OCI-LY1 (cell line): ENCODE measurements around the gene PDZD7.

ENCODE experiments used
- H2AFZ ChIP-seq: fragments of 200-600 bp; sonication (generic), shearing (Covaris generic); 2 replicates; pipeline ENCODE4 v1.6.0; 2014; ENCODE audit warnings: antibody characterized with exemption, mild to moderate bottlenecking, low read length
- H3F3A ChIP-seq: fragments of 200-600 bp; sonication (generic), shearing (Covaris generic); 2 replicates; pipeline ENCODE4 v1.6.0; 2014; ENCODE audit warnings: mild to moderate bottlenecking, antibody characterized with exemption, low read length, moderate library complexity; ENCODE audit not compliant: insufficient read depth
- H3K27ac ChIP-seq: fragments of 200-600 bp; sonication (generic); 2 replicates; pipeline ENCODE4 v1.5.1; 2014; ENCODE audit warnings: low read length, mixed run types, mild to moderate bottlenecking, low read depth; ENCODE audit not compliant: poor library complexity, severe bottlenecking
- H3K27me3 ChIP-seq: fragments of 200-600 bp; sonication (generic); 2 replicates; pipeline ENCODE4 v1.6.0; 2014; ENCODE audit warnings: antibody characterized with exemption, mild to moderate bottlenecking, low read length, moderate library complexity; ENCODE audit not compliant: insufficient read depth
- H3K36me3 ChIP-seq: fragments of 200-600 bp; sonication (generic); 2 replicates; pipeline ENCODE4 v1.6.1; 2014; ENCODE audit warnings: mild to moderate bottlenecking, antibody characterized with exemption, low read length, moderate library complexity, mixed read lengths; ENCODE audit not compliant: insufficient read depth
- H3K4me1 ChIP-seq: fragments of 200-600 bp; sonication (generic); 2 replicates; pipeline ENCODE4 v1.5.1; 2014; ENCODE audit warnings: mild to moderate bottlenecking, low read length, moderate library complexity; ENCODE audit not compliant: insufficient read depth, severe bottlenecking
- H3K4me2 ChIP-seq: fragments of 200-600 bp; sonication (generic), shearing (Covaris generic); 2 replicates; pipeline ENCODE4 v1.6.1; 2014; ENCODE audit warnings: low read length
- H3K4me3 ChIP-seq: fragments of 200-600 bp; sonication (generic); 2 replicates; pipeline ENCODE4 v1.5.1; 2014; ENCODE audit warnings: low read length, low read depth, mild to moderate bottlenecking, mixed read lengths; ENCODE audit not compliant: poor library complexity, severe bottlenecking
- H3K79me2 ChIP-seq: fragments of 200-600 bp; shearing (Covaris generic); 2 replicates; pipeline ENCODE4 v1.6.1; 2016; ENCODE audit warnings: mixed run types, low read length, mixed read lengths; ENCODE audit not compliant: insufficient read depth
- H3K9ac ChIP-seq: fragments of 200-600 bp; sonication (generic), shearing (Covaris generic); 2 replicates; pipeline ENCODE4 v1.6.1; 2014; ENCODE audit warnings: mild to moderate bottlenecking, low read length, mixed read lengths
- H3K9me2 ChIP-seq: fragments of 200-600 bp; sonication (generic), shearing (Covaris generic); 2 replicates; pipeline ENCODE4 v1.6.1; 2014; ENCODE audit warnings: low read depth, mild to moderate bottlenecking, low read length, mixed read lengths
- H3K9me3 ChIP-seq: fragments of 200-600 bp; shearing (Covaris generic); 2 replicates; pipeline ENCODE4 v1.6.1; 2014; ENCODE audit warnings: low read length, mixed read lengths
- H4K20me1 ChIP-seq: fragments of 200-600 bp; sonication (generic), shearing (Covaris generic); 2 replicates; pipeline ENCODE4 v1.6.0; 2016; ENCODE audit warnings: mild to moderate bottlenecking, low read length; ENCODE audit not compliant: insufficient read depth
- CTCF ChIP-seq: fragments of 200-600 bp; sonication (generic), shearing (Covaris generic); IDR thresholded peaks from 2 replicates; pipeline ENCODE4 v1.5.1; 2017; ENCODE audit warnings: mild to moderate bottlenecking, antibody characterized with exemption, low read length, moderate library complexity, mixed read lengths
- EZH2 ChIP-seq: fragments of 200-600 bp; sonication (generic), shearing (Covaris generic); IDR thresholded peaks from 2 replicates; pipeline ENCODE4 v1.8.0; 2017; ENCODE audit warnings: borderline replicate concordance, mixed run types, mild to moderate bottlenecking, antibody characterized with exemption, low read length, moderate library complexity, mixed read lengths

Gene PDZD7

GRCh38 chr10:101030496-101031127, 317 bp downstream of the PDZD7 start:
- Histone ChIP-seq H3K9ac (no peak overlapping the region), H3K36me3 (no peaks in the 10 kb centered on the region), H3K79me2 (no peaks in the 10 kb centered on the region), H3K4me2 (peak overlapping the region; percentile 58), H3F3A (no peaks in the 10 kb centered on the region), H3K9me2 (no peaks in the 10 kb centered on the region), H3K27ac (no peak overlapping the region), H3K9me3 (no peaks in the 10 kb centered on the region), H4K20me1 (no peaks in the 10 kb centered on the region), H3K4me3 (peak overlapping the region; percentile 53), H3K27me3 (0 out of 2 replicates have a peak, but pooled peaks cover 4% of the 10 kb centered on the region), H2AFZ (no peak overlapping the region), H3K4me1 (peaks cover 10% of the 10 kb centered on the region)
- TF ChIP-seq CTCF (no peak), EZH2 (no peak)

- Histone ChIP-seq H3K36me3 (no peaks in the 10 kb centered on the region), H3K9me3 (no peaks in the 10 kb centered on the region), H3K9ac (no peak overlapping the region)
These were observed 1.2 kb downstream of the PDZD7 start for GRCh38 chr10:101029520-101030295.

More at GRCh38 chr10:101029520-101030295, 1.2 kb downstream of the PDZD7 start:
- H3K27ac ChIP-seq = no peak overlapping the region
- H3K4me2 ChIP-seq = no peak overlapping the region
- no peak overlapping the region for H2AFZ ChIP-seq
- no peaks in the 10 kb centered on the region for H3K9me2 ChIP-seq
- H3F3A ChIP-seq = no peaks in the 10 kb centered on the region
- no peak overlapping the region for H3K4me3 ChIP-seq
- H3K27me3 ChIP-seq = 0 out of 2 replicates have a peak, but pooled peaks cover 4% of the 10 kb centered on the region
- no peaks in the 10 kb centered on the region for H4K20me1 ChIP-seq
- H3K79me2 ChIP-seq = no peaks in the 10 kb centered on the region
- TF ChIP-seq CTCF = no peak
- TF ChIP-seq EZH2 = no peak
- peaks cover 10% of the 10 kb centered on the region for H3K4me1 ChIP-seq
